Globus pallidus (tissue), 1 donor: ENCODE measurements around the gene CDHR4.
"Not testable (repeated sequence)": the region's sequence is repeated elsewhere in the genome, so short reads cannot be mapped to it uniquely, and the experiment has no call there.

Experiments used
- DNase-seq: peaks from one replicate; pipeline ENCODE4 v3.0.0-alpha.2; 2015; ENCODE audit warnings: low spot score

Gene CDHR4

GRCh38 chr3:49803465-49804140 is 3.9 kb upstream of the CDHR4 start:
- DNase-seq: peak; percentile 22

DNA sequence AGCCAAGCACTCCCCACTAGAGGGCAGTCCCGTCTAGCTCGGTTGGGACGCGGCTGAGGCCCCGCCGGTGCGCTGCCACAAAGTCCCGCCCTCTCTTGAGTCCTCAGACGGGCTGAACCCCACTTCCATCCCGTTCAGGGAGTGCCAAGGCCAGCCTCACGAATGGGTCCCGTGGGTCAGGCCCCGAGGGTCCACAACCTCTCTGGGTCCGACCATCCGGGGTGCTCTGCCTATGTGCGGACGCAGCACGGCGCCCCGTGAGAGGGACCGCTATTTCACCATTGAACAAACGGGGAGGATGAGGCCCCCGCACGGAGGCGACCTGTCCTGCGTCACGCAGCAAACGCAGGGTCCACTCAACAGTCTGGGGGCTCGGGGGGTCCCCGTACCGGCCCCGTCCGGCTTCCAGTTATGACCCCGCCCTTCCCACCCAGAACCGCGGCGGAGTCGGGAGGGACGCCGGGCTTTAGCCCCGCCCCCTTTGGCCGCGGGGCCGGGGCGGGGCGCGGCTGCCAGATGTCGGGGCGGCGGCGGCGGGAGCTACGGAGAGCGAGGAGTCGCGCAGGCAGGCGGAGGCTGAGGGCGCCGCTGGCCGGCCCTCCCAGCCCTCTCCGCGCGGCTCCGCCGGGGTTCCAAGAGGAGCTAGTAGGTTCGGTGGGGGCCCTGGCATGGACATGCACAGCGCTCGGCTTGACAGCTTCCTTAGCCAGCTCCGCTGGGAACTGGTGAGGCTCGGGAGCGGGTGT is 3.2 kb upstream of the CDHR4 start, which contains the start of gene INKA1:
Gene INKA1, plus strand, starts transcription at position 543 of the 746 bp plus-strand sequence. Its CDS starts 132 bp downstream, at position 675.
- peak; percentile 85 for DNase-seq

DNA sequence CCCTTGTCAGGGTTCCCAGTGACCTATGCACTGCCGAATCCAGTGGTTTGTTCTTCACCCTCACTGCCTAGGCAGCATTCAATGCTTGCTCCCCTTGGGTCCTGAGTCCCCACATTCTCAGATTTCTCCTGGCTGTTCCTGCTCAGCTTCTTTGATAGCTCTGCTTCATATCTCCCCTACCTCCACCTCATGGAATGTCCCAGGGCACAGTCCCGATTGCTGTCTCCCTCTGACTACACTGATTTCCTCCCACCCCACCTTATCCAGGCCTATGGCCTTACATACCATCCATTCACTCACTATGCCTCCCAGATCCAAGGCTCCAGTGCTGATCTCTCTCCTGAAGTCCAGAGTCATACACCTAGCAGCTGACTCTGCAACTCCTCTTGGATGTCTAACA is 1.5 kb upstream of the CDHR4 start:
- no peak for DNase-seq

DNA sequence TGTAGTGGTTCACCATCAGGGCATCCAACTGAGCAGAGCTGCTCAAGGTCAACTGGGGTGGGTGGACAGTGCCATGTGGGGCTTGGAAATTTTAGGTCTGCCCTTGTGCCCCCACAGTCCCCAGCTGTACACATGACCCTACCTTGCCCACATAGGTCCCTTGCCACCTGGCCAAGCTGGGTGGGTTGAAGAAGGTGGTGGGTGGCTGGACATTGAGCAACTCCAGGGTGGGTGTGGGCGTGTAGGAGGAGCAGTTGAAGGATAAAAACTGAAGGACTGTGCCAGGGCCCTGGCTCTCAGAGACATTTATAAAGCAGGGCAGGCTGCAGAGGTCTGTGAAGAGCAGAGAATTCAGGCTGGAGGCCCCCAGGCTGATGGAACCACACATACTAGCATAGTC is 568 bp downstream of the CDHR4 start:
- DNase-seq: no peak

GRCh38 chr3:49794926-49795905 is 4.5 kb downstream of the CDHR4 start:
- no peak for DNase-seq

DNA sequence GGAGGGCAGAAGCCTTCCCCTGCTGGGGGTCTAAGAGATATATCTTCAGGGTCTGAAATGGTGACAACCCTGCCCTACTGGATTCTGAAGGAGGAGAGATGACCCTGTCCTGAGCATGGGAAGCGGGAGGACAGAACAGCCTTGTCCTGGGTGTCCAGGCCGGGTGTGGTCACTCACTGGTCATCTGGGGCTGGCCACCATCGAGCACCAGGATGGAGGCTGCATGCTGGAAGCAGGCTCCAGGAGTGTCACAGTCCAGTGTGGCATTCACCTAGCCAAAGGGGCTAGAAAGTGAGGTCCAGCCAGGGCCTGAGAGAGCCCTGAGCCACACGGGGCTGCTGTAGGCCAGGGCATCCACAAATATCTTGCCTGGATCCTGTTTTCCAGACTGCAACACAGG is 5.2 kb downstream of the CDHR4 start:
- no peak for DNase-seq

- no peak for DNase-seq
Measured at GRCh38 chr3:49793486-49794085, 6.1 kb downstream of the CDHR4 start.

DNA sequence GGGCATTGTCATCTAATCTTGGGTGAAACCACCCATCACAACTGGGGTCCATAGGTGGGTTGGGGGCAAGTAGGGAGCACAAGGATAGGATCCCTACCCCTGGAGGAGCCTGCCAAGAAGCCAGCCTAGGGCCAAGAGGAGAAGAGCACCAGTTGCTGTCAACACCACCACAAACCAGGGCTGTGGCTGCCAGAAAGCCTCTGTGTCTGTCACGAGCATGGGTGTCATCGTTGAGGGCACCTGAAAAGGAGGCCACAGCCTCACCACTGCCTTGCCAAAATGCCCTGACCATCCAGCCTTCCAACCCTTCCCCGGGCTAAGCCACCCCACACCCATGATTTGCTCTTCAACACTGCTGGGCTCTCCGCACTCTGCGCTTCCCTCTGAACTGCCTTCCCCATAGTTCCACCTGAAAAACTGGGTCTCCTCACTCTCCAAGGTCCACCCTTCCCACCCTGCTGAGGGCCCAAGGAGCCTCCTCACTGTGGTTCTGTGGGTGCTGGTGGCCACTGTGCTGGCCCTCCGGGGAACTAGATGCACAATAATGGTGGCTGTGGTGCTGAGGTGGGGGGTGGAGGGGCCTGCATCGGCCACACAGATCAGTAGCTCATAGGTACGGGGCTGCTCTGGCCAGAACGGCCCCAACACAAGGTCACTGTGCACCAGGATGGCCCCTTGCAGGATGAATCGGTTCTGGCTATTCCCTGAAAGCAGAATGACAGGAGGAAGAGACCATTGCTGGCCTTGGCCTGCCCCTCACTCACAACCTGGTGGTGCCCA is 7.1 kb downstream of the CDHR4 start:
- no peak for DNase-seq

- no peak for DNase-seq
Measured at GRCh38 chr3:49791571-49791970, 8.1 kb downstream of the CDHR4 start.

DNA sequence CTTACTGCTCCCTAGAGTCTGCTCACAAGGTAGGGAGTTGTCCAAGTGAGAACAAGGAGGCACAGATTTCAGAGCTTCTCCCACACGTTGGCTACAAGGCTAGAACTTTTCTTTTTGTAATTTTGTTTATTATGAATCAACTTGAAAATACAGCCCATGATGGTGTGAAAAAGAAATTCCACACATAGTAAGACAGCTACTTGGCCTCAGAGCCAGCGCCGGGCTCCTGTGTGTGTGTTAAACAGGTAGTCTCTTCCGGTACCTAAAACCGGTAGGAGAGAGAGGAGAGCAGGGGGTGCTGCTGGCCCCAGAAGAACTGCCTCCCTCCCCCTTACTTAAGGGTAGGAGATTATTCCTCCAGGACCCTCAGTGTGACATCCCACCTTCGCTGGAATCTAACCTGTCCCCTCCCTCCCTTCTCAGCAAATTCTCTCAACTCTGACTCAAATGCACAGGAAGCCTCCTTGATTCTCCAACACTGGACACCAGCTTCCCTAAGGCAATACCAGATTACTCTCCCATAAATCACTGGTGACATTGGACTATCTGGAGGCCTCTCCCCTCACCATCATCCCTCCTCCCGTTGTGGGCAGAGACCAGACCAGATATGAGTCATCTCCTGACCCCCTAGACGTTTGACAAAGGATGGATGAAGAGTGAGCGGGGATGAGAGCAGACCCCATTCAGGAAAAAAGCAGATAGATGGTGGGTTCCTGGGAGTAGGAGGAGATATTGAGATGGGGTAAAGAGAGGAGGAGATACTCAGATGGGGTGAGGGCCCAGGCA is 8.9 kb downstream of the CDHR4 start:
- DNase-seq: no peak

GRCh38 chr3:49788056-49788455 is 11.6 kb downstream of the CDHR4 start:
- no peak for DNase-seq

- DNase-seq: no peak
Measured at GRCh38 chr3:49787536-49787935, 12.1 kb downstream of the CDHR4 start.

DNA sequence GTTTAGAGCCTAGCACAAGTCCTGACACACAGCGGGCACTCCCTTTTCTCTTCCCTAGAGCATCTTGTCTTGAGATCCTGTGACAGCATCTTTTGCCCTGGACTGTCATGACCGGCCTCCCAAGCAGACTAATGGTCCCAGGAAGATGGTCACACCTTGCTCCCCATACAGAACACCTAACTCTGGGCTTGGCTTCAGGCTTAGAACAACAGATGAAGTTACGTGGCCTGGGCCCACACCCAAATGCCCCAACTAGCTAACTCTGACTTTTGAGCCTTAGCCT is 12.6 kb downstream of the CDHR4 start:
- no peak for DNase-seq

GRCh38 chr3:49786357-49787181 is 13.1 kb downstream of the CDHR4 start, which contains the start of gene IP6K1:
Gene IP6K1, minus strand, starts transcription at chr3:49786542. Its CDS starts 38,502 bp downstream, at chr3:49748040.
- peak; percentile 100 for DNase-seq

GRCh38 chr3:49785565-49786356 is 13.9 kb downstream of the CDHR4 start:
- no peak for DNase-seq

DNA sequence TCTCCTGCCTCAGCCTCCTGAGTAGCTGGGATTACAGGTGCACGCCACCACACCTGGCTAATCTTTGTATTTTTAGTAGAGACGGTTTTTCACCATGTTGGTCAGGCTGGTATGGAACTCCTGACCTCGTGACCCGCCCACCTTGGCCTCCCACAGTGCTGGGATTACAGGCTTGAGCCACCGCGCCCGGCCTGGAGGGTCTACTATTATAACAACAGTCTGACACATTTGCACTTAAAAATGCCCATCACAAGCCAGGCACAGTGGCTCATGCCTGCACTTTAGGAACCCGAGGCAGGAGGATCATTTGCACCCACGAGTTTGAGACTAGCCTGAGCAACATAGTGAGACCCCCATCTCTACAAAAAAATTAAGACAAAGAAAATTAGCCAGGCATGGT is 17.4 kb downstream of the CDHR4 start:
- not testable (repeated sequence) for DNase-seq

DNA sequence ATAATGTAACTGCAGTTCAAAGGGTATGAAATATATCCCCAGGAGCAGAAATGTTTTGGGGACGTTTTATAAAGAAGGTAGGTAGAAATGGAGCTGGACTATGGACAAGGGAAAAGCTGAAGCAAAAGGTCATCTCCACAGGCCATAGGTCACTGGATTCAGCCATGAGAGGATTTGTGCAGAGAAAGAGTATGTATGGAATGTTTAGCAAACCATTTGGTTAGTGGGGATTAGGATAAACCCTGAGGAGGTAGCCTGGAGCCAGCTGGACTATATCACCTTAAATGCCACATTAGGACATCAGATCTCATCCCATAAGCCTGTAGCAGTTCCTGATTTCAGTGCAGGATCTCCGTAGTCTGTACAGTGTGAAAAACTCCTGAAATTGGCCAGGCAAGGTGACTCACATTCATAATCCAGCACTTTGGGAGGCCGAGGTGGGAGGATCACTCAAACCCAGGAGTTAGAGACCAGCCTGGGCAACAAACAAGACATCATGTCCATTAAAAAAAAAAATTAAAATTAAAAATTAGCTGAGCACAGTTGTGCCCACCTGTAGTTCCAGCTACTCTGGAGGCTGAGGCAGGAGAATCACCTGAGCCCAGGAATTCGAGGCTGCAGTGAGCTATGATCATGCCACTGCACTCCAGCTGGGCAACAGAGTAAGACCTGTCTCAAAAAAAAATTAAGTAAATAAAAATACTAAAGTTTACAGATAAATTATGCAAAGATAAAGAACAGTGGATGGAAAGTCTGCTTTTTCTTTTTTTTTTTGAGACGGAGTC is 18.1 kb downstream of the CDHR4 start:
- DNase-seq: no peak

- DNase-seq: not testable (repeated sequence)
Measured at GRCh38 chr3:49780975-49781365, 18.7 kb downstream of the CDHR4 start.
